Amniotic stem cell (primary cell): Measurements from ENCODE around the gene MYO19.

Experiments used
- DNase-seq: peaks from one replicate; lab custom pipeline; 2025; lab: John Stamatoyannopoulos, UW

Gene MYO19

GRCh38 chr17:36534840-36535668 is at the start of gene MYO19, which contains the start of gene PIGW:
MYO19 (minus strand) TSS chr17:36534868; CDS start chr17:36532538, 2,330 bp downstream.
PIGW (plus strand) TSS chr17:36534987; CDS start chr17:36537102, 2,115 bp downstream.
- peak; percentile 66 for DNase-seq

GRCh38 chr17:36583787-36584186 is 49.1 kb upstream of the MYO19 start:
- no peak for DNase-seq

- DNase-seq = no peak
Observed at GRCh38 chr17:36578671-36579070, 44.0 kb upstream of the MYO19 start.

GRCh38 chr17:36576793-36577192 is 42.1 kb upstream of the MYO19 start:
- DNase-seq = no peak

- DNase-seq = no peak
Observed at GRCh38 chr17:36575028-36575427, 40.4 kb upstream of the MYO19 start.

GRCh38 chr17:36566081-36566480 is 31.4 kb upstream of the MYO19 start:
- no peak for DNase-seq

- DNase-seq = no peak
Observed at GRCh38 chr17:36553459-36553858, 18.8 kb upstream of the MYO19 start.

- DNase-seq = no peak
Observed at GRCh38 chr17:36550491-36551417, 16.1 kb upstream of the MYO19 start.

GRCh38 chr17:36547776-36548175 is 13.1 kb upstream of the MYO19 start:
- no peak for DNase-seq

- DNase-seq = no peak
Observed at GRCh38 chr17:36546418-36547093, 11.9 kb upstream of the MYO19 start.

- DNase-seq = peak; percentile 94
Observed at GRCh38 chr17:36545465-36546417, 11.1 kb upstream of the MYO19 start.

- no peak for DNase-seq
Observed at GRCh38 chr17:36545077-36545464, 10.4 kb upstream of the MYO19 start.

GRCh38 chr17:36544307-36545076 is 9.8 kb upstream of the MYO19 start, which contains the start of gene GGNBP2:
GGNBP2 (plus strand) TSS chr17:36544919; CDS start chr17:36545725, 806 bp downstream.
- DNase-seq = peak; percentile 93

- no peak for DNase-seq
Observed at GRCh38 chr17:36544044-36544306, 9.3 kb upstream of the MYO19 start.

GRCh38 chr17:36542755-36543154 is 8.1 kb upstream of the MYO19 start:
- no peak for DNase-seq

- DNase-seq = no peak
Observed at GRCh38 chr17:36540696-36541095, 6.0 kb upstream of the MYO19 start.

- DNase-seq = no peak
Observed at GRCh38 chr17:36535669-36536081, 1.0 kb upstream of the MYO19 start.

GRCh38 chr17:36533935-36534839 is 481 bp downstream of the MYO19 start:
- no peak for DNase-seq

GRCh38 chr17:36532435-36532975 is 2.2 kb downstream of the MYO19 start:
- DNase-seq = no peak
